NCI-H2227 (cell line): Measurements from ENCODE around the gene PSTK.
A peak's percentile ranks its signal among the peaks of the same experiment; 100 is the strongest.

Experiments
- DNase-seq: peaks from one replicate; lab custom pipeline; 2025; ENCODE audit not compliant: unreplicated experiment; lab: John Stamatoyannopoulos, UW

The PSTK gene

DNA sequence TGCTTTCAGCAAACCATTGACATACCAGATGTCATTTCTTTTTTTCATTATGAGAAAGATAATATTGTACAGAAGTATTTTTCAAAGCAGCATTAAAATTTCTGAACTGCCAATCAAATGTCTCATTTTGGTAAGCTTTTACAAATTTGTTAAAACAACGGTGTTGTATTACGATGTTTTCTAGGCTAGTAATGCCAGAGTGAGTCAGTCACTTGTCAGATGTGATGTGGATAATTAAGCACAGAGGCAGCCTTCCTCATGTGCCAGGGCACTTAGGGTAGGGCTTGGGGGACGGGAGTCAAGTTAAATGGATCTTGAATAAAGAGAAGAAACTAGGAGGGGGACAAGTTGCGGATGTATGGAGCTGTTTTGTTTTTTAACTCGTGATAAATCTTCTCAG is 10.1 kb downstream of the PSTK start:
- DNase-seq, result no peak

DNA sequence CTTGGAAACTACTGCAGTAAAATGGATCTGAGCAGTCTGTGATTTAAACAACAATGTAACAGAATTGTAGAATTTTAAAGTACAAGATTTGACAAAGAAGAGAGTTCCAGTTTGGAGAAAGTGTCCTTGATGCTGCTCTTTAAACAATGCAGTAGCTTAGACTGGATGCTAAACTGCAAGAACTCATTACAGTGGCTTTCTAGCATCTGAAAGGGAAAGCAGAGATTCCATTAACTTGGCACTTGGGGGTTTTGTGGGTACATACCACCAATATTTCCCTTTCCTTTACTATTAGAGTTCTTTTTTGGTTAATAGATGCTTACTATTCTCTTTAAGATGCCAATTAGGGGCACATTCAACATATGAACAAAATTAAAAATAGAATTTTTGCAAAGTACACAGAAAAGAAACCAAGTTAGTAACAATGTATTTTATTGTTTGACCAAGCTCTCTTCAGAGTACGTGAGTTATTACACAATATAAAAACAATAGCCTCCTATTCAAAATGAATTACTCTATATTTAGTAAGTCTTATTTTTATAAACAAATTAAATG is 11.9 kb downstream of the PSTK start:
- DNase-seq, result no peak

DNA sequence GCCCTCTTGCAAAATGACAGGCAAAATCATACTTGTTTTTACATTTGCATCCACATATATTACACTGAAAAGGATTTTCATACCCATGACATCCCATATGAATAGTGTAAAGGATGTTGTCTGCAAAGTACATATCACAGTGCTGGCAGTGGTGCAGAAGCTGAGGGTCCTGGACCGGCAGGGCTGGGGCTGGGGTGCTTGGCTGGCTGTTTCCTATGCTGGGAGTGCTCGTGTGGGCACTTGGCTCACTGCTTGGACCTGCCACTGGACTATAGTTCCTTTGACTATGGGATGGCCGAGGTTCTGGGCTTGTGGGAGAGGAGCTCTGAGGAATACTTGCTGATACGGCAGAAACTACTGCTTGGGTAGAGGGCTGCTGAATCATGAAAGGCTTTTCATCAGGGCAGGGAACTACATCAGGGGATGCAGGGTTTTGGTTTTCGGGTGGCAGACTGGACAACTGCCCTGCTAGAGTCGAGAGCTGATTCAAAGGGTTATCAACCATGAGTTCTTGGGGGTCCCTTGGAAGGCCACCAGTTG is 13.7 kb downstream of the PSTK start:
- no peak for DNase-seq

DNA sequence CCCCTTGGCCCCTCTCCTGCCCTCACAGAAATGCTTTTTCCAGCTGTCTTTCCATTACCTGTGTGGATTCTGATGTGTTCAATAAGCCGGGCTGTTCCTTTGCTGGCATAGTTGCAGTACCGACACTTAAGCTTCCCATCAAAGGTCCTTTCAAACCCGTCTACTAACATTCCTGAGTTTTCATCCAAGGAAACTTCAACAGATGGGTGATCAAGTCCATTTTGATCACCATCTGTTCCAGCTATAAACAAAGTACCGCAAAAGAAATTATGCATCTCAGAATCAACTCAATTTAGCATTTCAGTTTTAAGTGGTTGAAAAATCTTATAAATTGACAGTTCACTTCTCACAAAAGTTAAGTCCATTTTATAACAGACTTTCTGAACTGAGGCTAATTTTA is 15.7 kb downstream of the PSTK start:
- DNase-seq, result no peak

DNA sequence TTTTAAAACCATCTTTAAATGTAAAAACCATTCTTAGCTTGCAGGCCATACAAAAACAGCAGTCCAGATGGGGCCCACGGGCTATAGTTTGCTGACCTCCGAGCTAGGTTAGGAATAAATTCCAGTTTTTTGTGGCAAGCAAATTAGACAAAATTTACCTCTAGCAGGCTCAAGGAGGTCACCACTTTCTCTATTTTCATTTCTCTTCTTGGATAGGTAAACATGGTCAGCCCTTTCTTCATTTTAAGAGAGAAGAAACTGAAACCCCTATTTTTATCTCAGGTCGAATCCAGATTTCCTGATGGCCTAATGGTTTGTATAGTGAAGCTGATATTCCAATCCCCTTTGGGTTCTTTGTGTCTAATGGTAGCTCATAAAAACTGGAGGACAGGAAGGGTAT is 17.7 kb downstream of the PSTK start:
- no peak for DNase-seq

DNA sequence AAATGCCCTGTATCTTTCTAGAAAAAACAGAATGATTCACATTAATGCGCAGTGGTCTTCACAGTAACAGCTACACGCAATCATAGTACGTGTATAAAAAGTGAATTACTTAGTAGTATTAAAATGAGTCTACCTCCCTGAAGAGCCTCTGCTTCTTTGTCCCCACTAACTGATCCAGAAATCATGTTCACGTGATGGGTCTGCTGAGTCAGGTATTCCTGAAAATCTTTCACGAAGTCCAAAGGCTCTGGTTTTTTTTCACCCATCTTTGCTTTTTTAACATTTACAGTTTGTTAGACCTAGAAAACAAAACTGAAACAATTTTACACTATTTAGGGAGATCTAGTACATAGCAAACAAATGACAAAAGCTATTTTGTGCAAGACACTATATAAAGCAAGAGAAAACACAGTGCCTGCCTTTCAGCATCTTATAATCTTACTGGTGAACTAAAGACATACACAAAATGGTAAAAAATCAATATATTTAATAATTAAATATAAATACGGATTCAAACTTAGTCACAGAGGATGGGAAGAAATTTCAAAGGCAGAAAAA is 18.2 kb downstream of the PSTK start:
- DNase-seq, result no peak

DNA sequence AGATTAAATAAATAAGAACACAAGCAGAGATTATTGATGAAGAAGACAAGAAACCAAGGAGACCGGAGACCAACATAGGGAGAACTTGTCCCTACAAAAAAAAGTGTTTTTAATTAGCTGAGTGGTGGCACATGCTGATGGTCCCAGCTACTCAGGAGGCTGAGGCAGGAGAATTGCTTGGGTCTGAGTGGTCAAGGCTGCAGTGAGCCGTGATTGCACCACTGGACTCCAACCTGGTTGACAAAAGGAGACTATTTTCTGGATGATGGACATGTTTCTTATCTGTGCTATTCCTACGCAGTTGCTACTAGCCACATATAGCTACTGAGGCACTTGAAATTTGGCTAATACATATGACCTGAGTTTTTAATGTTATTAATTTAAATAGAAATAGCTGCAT is 18.7 kb downstream of the PSTK start:
- no peak for DNase-seq

DNA sequence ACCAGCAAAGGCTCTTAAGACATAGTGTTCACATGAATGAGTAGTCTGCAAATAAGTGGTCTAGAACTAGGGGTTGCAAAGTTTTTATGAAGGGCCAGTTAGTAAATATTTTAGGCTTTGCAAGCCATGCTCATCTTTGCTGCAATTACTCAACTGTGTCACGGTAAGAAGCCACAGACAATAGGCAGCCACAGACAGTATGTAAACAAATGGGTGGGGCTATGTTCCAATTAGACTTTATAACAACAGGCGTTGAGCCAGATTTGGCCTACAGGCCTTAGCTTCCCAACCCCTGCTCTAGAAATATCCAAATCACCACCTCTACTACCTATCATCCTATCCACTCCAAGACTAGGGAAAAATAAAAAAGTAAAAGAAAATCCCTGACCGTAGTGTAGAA is 19.1 kb downstream of the PSTK start:
- DNase-seq, result no peak

DNA sequence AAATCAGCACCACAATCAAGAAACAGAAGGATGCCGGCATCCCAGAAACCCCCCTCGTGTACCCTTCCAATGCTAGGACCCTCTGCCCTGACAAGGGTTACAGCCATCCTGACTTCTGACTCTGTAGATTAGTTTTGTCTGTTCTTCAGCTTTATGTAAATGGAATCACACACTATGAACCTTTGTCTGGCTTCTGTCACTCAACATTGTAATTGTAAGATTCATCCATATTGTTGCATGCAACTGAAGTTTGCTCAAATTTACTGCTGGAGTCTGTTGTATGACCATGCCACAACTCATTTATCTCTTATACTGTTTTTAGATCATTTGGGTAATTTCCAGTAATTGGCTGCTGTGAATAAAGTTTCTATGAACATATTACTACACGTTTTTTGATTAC is 20.0 kb downstream of the PSTK start:
- no peak for DNase-seq

DNA sequence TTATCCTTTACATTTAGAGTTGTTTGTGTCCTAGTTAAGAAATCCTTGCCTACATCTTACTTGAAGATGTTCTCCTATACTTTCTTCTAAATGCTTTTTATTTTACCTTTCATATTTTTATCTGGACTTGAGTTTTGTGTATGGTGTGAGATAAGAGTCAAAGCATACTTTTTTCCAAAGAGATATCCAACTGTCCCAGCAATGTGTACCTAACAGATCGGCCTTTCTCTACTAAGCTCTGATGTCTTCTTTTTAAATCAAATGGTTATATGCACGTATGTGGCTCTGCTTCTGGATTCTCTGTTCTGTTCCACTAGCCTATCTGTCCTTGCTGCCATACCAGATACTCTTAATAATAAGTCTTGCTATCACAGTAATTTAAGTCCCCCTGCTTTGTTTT is 21.2 kb downstream of the PSTK start:
- DNase-seq, result no peak

DNA sequence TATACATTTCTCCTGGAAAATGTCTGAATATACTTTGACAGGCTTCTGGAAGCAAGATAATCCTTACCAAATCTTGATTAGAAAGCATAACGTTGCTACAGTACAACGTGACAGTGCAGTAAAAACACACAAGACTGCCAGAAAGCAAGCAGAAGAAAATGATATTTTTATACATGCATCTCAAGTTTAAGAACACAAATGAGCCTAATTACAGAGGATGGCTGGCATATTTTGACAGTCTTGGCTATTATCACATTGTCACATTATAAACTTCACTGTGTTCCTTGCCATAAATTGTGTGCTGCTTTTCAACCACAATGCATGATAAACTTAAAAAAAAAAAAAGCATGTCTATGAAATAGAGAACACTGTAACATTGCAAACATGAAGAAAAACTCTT is 24.1 kb downstream of the PSTK start:
- no peak for DNase-seq

DNA sequence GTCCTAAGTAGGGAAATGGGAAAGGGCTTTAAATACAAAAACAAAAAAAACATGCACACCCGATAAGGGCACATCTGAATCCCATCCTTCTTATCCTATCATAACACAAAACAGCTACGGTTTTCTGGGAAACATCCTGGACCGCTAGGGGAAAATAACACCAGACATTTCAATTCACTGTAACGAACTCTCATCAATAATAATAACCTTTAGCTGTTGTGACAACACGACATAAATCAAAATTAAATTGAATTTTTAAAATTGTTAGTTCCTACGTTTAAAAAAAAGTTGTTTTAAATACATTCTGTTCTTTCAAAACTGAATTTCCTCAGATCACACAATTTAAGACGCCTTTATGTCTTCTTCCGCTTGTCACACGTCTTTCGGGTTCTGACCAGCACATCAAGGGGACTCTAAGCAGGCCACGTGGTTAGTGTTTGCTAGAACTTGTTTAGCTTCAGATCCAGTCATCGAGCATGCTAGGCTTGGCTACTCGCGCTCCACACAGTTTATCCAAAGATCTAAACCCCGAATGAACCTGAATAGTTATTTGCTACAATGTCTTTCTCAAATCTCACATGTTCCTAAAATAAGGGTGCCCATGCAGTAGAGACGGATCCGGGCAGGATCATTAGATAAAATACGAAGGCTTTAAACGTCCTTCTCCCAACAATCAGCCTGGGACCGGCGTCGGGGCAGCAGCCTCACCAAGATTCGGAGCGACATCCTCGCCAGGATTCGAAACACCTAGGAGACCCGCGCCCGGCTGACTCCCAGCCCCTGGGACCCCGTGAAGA is 27.6 kb downstream of the PSTK start:
- peak; percentile 36 for DNase-seq

DNA sequence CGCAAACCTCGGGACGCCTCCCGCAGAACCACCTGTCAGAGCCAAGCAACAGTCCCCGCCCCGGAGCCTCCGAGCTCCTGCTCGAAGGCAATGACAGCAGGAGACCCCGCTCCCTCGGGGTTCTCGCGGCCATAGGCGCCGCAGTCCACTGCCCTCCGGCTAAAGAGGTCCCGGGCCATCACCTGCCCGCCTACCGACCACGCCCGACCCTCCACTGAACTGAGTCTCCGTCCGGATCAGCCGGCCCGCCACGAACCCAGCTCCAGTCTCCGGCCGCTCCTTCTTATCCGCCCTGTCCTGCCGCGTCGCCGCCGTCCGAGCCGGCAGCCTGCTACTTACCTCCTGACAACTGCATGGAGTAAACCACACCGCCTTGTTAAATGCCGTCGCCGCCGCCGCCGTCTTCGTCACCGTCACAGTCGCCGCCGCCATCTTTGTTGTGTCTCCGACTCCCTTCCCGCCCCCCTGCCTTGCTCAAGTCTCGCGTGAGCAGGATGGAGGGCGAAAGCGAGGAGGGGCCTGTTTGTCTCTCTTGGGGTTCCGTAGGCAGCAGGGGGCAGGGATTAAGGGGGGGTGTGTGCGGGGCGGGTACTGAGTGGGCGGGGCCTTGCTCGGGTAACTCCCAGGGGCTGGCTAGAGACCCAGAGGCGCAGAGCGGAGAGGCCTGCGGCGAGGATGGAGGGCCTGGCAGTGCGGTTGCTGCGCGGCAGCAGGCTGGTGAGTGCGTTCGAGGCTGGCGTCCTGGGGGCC is 28.3 kb downstream of the PSTK start, which contains the start of the genes ACADSB and IKZF5:
ACADSB (plus strand) TSS at position 652 of the 750 bp plus-strand sequence; CDS start at position 676, 24 bp downstream.
IKZF5 (minus strand) TSS at position 441 of the 750 bp plus-strand sequence. CDS start 10,170 bp downstream, outside the sequence.
- DNase-seq, result peak; percentile 95

DNA sequence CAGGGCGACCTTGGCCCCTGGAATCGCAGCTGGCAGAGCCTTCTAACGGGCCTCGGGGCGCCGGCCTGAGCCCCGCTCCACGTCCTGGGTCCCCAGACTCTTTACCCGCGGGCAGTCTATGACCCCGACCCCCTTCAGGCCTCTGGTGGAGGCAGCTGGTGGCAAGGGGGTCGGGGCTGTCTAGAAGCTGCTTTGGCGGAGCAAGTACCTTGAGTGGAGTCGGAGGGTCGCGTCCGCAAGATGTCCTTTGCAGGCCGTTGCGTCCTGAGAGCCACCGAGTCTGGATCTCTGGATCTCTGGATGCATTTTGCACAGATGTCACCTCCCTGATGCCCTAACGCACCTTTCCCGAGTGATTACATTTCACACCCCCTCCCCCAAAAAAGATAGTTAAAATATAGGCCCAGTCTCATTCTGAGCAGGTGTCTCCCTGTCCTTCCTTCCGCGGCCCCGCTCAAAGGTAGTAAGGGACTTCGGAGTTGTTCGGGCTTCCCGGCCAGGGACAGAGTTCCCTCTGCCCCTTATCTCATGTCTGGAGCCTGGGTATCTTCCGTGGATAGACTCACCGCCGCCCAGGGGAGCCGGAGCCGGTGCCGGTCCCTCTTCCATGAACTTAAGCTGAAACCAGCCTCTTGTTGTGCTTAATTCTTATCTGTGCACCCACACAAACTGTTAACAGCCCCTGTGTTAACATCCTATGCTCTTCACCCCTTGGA is 29.1 kb downstream of the PSTK start:
- peak; percentile 18 for DNase-seq

DNA sequence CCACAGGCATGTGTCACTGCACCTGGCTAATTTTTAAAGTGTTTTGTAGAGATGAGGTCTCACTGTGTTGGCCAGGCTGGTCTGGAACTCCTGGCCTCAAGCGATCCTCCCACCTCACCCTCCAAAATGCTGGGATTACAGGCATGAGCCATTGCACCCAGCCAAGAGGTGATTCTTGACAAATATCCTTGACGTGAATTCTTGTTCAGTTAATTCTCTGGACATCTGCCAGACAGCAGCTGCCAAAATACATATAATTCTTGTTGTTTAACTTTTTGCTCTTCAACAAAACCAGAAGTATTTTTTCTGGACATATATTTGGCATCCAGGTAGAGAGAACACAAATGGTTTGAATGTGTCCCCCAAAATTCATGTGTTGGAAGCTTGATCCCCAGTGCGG is 31.8 kb downstream of the PSTK start:
- DNase-seq, result no peak

DNA sequence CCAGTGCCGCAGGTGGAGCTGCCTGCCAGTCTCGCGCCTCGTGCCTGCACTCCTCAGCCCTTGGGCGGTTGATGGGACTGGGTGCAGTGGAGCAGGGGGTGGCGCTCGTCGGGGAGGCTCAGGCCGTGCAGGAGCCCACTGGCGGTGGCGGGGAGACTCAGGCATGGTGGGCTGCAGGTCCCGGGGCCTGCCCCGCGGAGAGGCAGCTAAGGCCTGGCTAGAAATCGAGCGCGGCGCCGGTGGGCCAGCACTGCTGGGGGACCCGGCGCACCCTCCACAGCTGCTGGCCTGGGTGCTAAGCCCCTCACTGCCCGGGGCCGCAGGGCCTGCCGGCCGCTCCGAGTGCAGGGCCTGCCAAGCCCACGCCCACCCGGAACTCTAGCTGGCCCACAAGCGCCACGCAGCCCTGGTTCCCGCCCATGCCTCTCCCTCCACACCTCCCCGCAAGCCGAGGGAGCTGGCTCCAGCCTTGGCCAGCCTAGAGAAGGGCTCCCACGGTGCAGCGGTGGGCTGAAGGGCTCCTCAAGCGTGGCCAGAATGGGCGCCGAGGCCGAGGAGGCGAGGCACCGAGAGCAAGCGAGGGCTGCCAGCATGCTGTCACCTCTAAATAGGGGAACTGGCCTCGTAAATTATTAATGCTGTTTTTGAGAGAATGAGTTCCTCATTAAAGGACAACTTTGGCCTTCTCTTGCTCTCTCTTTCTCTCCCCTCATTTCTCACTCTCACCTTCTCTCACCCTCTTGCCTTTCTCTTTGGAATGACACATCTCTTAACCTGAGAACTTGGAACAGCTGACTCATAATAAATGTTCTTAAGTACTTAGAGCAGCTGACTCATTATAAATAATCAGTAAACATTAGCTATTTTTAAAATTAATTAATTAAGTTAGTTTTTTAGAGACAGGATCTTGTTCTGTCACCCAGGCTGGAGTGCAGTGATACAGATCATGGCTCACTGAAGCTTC is 33.5 kb downstream of the PSTK start:
- DNase-seq, result no peak

DNA sequence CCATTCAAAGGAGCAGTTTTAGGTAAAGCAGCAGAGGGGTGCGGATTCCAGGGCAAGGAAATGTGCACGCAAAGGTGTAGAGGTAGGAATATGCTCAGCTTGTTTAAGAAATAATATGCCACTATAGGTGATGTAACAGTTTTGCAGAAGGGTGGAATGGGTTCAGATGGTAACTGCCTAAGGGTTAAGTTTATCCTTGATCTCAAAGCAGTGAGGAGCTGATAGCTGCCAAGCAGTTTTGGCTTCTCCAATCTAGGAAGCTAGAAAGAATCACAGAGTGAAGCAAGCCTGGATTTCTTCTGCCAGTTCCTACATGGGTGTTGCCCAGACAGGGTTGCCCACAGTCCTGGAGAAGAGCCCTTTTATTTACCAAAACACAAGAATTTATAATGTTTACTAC is 34.6 kb downstream of the PSTK start:
- no peak for DNase-seq

DNA sequence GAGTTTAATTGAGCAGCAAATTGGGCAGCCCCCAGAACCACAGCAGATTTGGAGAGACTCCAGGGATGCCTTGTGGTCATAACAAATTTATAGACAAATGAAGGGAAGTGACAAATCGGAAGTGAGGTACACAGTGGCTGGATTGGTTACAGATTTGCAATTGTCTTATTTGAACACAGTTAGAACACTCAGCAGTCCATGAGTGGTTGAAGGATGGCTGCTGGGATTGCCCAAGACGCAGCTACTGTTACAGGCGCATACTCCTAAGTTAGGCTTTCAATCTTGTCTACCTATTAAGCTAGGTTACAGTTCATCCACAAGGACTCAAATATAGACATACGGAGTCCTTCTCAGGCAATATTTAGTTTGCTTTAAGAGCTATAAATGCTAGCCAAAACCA is 36.0 kb downstream of the PSTK start:
- no peak for DNase-seq

DNA sequence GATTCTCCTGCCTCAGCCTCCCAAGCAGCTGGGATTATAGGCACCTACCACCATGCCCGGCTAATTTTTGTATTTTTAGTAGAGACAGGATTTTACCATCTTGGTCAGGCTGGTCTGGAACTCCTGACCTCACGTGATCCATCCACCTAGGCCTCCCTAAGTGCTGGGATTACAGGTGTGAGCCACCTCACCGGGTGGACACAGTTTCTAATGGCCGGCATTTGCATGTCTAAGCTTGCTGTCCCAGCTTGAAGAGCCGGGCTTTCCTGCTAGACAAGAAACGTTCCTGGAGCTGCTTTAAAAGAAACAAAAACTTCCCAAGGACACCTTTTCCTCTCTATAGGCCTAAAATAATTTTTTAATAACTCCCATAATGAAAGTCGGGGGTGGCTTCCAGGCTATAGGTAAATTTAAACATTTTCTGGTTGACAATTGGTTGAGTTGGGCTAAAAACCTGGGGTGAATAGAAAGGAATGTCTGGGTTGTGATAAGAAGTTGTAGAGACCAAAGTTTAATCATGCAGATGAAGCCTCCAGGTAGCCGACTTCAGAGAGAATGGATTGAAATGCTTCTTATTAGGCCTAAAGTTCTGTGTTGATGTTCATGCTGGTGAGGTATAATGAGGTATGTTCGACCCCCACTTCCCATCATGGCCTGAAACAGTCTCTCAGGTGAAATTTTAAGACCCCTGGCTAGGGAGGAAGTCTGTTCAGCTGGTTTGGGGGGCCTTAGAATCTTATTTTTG is 37.4 kb downstream of the PSTK start:
- no peak for DNase-seq
